Measurements from ENCODE around the gene HOXD11.

GRCh38 chr2:176068419-176068832, 38.7 kb upstream of the HOXD11 start:
- no peak for TF ChIP-seq CTCF (IDR thresholded peaks at IDR 0.05)
- TF ChIP-seq POLR2A (IDR thresholded peaks at IDR 0.05) = no peak
